Loucy (cell line): Measurements from ENCODE around the gene JMJD8.

ENCODE experiments used
- EZH2phosphoT487 ChIP-seq: fragments of 200-600 bp; IDR thresholded peaks from 2 replicates; pipeline ENCODE4 v1.6.1; 2018; ENCODE audit warnings: antibody characterized with exemption, mild to moderate bottlenecking, moderate library complexity, borderline replicate concordance
- TF ChIP-seq, protein P1 (sequence below): fragments of 200-600 bp; sonication (generic); conservative IDR thresholded peaks from 2 replicates; pipeline ENCODE4 v1.5.1; 2014; ENCODE audit warnings: mild to moderate bottlenecking, antibody characterized with exemption, low read length

DNA sequence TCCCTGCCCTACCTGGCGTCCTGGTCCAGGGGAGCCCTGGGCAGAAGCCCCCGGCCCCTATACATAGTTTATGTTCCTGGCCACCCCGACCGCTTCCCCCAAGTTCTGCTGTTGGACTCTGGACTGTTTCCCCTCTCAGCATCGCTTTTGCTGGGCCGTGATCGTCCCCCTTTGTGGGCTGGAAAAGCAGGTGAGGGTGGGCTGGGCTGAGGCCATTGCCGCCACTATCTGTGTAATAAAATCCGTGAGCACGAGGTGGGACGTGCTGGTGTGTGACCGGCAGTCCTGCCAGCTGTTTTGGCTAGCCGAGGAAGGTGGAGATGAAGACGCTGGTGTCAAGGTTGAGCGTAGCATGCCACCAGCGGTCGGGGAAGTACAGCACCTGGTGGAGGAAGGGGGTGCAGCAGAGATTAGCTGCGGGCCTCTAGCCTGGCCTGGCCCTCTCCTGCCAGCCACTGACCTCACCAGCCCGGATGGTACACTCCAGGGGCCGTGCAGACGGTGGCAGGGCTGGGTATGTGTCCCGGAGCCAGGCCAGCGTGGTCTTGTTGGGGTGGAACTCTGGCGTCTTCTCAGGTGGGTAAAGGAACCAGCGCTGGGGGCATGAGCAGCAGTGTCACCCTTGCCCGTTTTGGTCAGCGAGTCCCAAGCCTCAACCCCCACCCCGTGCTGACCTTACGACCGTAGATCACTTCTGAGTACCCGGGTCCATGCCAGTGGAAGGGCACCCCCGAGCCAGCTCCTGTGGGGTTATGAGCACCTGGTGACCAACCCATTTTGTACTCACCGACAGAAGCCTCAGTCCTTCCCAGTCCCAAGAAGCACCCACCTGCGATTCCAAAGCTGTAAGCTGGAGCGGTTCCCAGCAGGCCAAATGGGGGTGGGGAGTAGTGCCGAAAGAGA, 1.4 kb downstream of the JMJD8 start:
- TF ChIP-seq, protein P1, sequence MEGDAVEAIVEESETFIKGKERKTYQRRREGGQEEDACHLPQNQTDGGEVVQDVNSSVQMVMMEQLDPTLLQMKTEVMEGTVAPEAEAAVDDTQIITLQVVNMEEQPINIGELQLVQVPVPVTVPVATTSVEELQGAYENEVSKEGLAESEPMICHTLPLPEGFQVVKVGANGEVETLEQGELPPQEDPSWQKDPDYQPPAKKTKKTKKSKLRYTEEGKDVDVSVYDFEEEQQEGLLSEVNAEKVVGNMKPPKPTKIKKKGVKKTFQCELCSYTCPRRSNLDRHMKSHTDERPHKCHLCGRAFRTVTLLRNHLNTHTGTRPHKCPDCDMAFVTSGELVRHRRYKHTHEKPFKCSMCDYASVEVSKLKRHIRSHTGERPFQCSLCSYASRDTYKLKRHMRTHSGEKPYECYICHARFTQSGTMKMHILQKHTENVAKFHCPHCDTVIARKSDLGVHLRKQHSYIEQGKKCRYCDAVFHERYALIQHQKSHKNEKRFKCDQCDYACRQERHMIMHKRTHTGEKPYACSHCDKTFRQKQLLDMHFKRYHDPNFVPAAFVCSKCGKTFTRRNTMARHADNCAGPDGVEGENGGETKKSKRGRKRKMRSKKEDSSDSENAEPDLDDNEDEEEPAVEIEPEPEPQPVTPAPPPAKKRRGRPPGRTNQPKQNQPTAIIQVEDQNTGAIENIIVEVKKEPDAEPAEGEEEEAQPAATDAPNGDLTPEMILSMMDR: no peak
- TF ChIP-seq EZH2phosphoT487: no peak
